Measurements from ENCODE around the gene PON2.
"Not testable (repeated sequence)": the region's sequence is repeated elsewhere in the genome, so short reads cannot be mapped to it uniquely, and the experiment has no call there.

The PON2 gene

GRCh38 chr7:95398155-95398940 is 36.5 kb downstream of the PON2 start:
- no peak for DNase-seq

GRCh38 chr7:95397381-95397780 is 37.4 kb downstream of the PON2 start:
- no peak for DNase-seq

- DNase-seq = no peak
These were observed 38.4 kb downstream of the PON2 start, which contains the start of gene PON3 for GRCh38 chr7:95396136-95397032. Gene PON3 (minus strand): TSS chr7:95396375. CDS start chr7:95396350, 25 bp downstream.

DNA sequence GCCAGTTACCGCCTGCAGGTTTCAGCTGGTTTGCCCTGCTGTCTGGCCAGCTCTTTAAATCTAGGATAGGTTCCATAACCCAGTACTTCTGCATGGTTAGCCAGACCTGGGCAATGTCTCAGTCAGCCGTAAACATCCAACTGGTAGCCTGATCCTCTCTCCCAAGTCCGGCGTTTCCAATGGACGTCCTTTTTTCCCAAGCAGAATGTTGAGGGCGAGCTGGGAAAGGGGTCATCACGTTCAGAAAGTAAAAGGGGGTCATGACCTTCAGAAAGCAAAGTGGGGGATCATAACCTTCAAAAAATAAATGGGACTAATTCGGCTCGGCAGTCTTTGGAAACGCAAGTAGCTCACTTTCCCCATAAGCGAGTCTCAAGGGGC is 39.1 kb downstream of the PON2 start:
- no peak for DNase-seq

- no peak for DNase-seq
These were observed 40.5 kb downstream of the PON2 start for GRCh38 chr7:95394370-95394769.

DNA sequence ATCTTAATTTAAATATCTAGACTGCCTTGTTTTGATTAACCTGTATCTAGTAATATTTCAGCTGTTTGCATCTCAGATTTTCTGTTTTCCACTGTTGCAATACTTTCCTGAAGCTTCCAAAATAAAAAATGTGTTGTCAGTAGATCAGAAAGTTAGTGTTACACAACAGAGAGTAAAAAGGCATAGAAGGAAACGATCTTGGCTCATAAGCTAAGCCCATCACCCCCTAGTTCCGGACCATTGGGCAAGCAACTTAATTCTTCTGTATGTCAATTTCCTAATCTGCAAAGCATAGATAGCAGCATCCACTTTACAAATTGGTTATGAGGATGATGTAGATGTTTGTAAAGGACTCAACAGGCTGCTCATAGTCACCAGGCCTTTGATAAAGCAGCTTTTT is 43.1 kb downstream of the PON2 start:
- DNase-seq = no peak

DNA sequence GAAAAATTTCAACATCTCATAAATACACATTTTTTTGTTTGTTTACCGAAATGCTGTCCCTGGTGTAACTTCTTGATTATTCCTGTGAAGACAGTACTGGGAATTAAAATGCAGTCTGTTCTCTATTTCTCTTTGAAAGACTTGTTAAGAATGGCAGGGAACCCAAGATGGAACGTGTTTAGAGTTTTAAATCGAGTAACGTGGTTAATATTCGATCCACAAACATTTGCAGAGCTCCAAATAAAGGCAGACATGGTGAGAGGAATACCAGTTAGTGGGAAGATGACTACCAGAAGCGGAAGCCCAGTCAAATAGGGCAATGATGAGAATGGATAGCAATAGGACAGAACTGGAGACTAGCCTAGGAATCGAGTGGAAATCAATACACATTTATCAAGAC is 45.3 kb downstream of the PON2 start:
- DNase-seq = no peak

- not testable (repeated sequence) for DNase-seq
These were observed 55.4 kb downstream of the PON2 start for GRCh38 chr7:95379457-95379856.

GRCh38 chr7:95376632-95377400 is 58.0 kb downstream of the PON2 start:
- DNase-seq = no peak

DNA sequence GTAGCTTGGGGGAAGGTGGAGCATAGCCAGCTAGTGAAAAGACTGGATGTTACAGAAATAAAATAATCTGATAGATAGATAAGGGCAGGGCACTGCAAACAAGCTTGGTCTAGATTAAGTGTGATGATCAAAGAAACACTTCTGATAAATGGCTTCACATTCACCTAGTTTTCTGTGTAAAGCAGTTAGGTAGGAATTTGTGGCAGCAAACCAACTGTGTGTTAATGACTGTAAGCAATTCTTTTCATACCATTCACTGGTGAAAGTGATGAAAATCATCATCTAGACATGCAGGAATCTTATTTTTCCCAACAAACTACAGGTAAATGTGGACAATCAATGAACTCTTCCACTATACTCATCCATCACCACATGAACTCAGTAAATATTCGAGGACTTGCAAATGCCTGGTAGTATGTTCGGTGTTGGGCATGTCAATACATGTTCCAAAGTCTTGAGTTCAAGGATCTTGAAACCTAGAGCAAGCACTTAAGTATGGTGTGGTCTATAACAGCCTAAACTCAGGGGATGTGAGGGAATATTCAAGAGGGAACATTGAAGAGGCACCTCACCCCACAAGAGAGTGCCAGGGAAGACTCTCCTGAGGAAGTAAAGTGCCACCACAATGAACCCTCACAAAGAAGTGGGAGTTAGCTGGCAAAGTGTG is 59.1 kb downstream of the PON2 start:
- DNase-seq = no peak

DNA sequence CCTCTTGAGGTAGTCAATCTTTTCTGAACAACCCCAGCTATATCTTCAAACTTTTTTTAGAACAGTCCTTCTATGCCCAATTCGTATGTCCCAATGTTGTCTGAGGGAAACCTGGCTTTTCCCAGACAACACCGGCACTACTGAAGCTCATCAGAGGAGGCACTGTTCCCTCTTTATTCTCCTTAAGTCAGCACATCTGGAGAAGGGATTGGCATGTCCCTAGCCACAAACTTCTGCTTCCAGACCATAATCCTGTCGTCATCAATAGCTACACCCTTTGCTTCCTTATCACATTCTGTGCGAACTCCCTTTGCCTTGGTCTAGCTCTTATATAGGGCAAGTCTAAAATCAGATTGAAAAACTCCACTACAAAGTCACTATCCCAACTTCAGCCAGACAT is 61.5 kb downstream of the PON2 start:
- no peak for DNase-seq

DNA sequence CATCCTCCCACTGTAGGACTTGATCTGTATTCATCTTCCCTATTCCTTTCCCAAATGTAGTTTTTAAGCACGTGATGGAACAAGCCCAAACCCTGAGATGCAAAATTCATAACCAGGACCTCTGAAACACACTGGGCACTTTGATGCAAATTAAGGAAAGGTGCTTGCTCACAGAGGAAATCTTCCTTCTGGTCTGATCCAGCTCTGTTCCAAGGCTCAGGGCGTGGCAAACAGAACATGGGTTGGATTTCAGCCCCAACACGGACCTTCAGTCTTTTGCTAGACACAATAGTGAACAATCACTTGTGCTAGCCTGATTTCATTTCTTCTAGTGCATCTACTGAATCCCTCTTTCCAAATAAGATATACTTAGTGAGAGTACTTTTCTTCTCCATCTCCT is 66.6 kb downstream of the PON2 start:
- no peak for DNase-seq

GRCh38 chr7:95367606-95368005 is 67.2 kb downstream of the PON2 start:
- DNase-seq = no peak

DNA sequence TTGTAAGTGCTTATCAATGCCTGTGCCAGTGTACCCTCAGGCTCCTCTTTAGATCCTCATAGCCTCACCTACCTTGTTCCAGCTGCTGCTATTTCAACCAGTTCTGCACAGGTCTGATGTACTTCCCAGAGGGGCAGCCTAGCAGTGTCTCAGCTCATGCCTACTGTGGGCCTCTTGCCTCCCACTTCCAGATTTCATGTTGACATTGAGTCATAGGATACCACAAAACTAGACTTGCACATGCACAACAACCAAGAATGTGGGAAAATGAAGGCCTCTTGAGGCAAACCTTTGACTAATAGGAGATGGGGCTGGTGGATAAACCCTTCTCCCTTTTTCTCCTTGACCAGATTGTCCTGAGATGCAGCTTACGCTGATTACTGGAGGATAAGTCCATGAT is 69.7 kb downstream of the PON2 start:
- DNase-seq = no peak

DNA sequence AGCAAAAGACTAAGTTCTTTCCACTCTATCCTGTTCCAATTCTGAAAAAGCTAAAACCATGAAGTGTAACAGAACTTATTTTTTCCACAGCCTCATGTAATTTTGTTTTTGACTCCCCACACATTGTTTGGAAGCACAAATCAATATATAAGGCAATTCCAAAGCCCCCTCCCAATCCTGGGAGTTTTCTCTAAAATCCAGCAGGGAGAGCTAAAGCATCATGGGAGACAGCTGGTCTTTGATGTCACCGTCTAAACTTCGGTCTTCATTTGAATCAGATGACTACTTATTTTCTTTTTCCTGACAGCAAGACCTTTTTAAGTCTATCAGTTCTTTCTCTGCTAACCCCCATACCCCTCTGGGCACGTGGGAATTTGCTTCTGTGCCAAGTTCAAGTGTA is 77.2 kb downstream of the PON2 start:
- no peak for DNase-seq
